ENCODE data around the gene AGTRAP. TPM values are rescaled to one million over a fixed set of nuclear protein-coding genes. Genes with fewer than 3 reads are reported as not detected.

The AGTRAP gene
- total and polyA plus RNA-seq, 2 of the 8 experiments (the other 6 are each of a cell fraction or from before 2014, with no cell fraction given), result 69.7 to 192 TPM

- H2BK5ac ChIP-seq (ENCODE audit: low read depth, low read length), result no peak overlapping the region
- H3K23me2 ChIP-seq (ENCODE audit: low read depth, low read length), result peaks cover 11% of the 10 kb centered on the region
- CTCF ChIA-PET (ENCODE audit: partially characterized antibody), result interaction anchor here (4.2 kb wide), 1 partner anchor 13 kb away, joined by 49 read pairs; no protein-coding TSS in a partner anchor
- no peak overlapping the region for H3K4me2 ChIP-seq (ENCODE audit: insufficient read depth in 1 of 2, low read depth in 2 of 2, low read length in 2 of 2)
- 93% methylated on average over 8 of the region's 8 CpGs; no CpG with 5 or more reads in 1 of the 2 experiments for WGBS, 2 experiments (ENCODE audit: extremely low coverage in 1 of 2, insufficient coverage in 1 of 2, insufficient read length in 1 of 2, insufficient replicate concordance in 2 of 2, low coverage in 1 of 2, low lambda C conversion rate in 2 of 2, missing lambda C conversion rate in 1 of 2)
- no peak overlapping the region for H4K8ac ChIP-seq (ENCODE audit: extremely low read depth, insufficient read depth, low read length)
- no peak overlapping the region for H2AK5ac ChIP-seq (ENCODE audit: low read depth, low read length)
- peaks cover 11 to 15% (median 13%) of the 10 kb centered on the region in 4 experiments for H3K4me1 ChIP-seq (replicated peaks in 1 of 4; ENCODE audit: control insufficient read depth in 3 of 4, insufficient read depth in 4 of 4, low read length in 3 of 4)
- no peaks in the 10 kb centered on the region for H3K9me3 ChIP-seq (ENCODE audit: insufficient read depth in 2 of 2, low read depth in 1 of 2, low read length in 1 of 2)
- H3K27ac ChIP-seq (ENCODE audit: low read depth, low read length), result no peak overlapping the region
- no peaks in the 10 kb centered on the region; the same call in 1 of the 2 replicates for H3K79me1 ChIP-seq (ENCODE audit: low read depth, low read length)
- POLR2A ChIA-PET (ENCODE audit: partially characterized antibody), result interaction anchor here (1.0 to 1.8 kb wide), 2 partner anchors 12 to 13 kb away, joined by 3 to 4 read pairs; no protein-coding TSS in a partner anchor
- H3K36me3 ChIP-seq (ENCODE audit: control insufficient read depth in 2 of 4, insufficient read depth in 4 of 4, low read length in 3 of 4), result peaks cover 8 to 18% (median 14%) of the 10 kb centered on the region in 4 experiments
- H3K4ac ChIP-seq (replicated peaks; ENCODE audit: insufficient read length, low read depth, low read length), result no peak overlapping the region
- peaks cover 6 to 7% of the 10 kb centered on the region in 2 experiments for H4K20me1 ChIP-seq (replicated peaks in 1 of 2; ENCODE audit: control insufficient read depth in 1 of 2, insufficient read depth in 2 of 2, low read length in 2 of 2)
- no peak overlapping the region for H2BK12ac ChIP-seq (ENCODE audit: low read depth, low read length)
- H2BK15ac ChIP-seq (ENCODE audit: low read length), result no peak overlapping the region
- no peak overlapping the region for H3K4me3 ChIP-seq (ENCODE audit: extremely low read depth in 1 of 4, insufficient read depth in 2 of 4, low read depth in 3 of 4, low read length in 4 of 4)
- no peak overlapping the region for H4K91ac ChIP-seq (replicated peaks; ENCODE audit: insufficient read length, low read length)
- peaks cover 0 to 17% of the 10 kb centered on the region in 2 experiments; a peak in 2 of 4 replicates for H3K79me2 ChIP-seq (ENCODE audit: control insufficient read depth in 1 of 2, insufficient read depth in 2 of 2, low read length in 2 of 2)
- H3K56ac ChIP-seq (replicated peaks; ENCODE audit: insufficient read length, low read depth, low read length), result no peak overlapping the region
- no peak overlapping the region for H3K23ac ChIP-seq (ENCODE audit: insufficient read length)
- DNase-seq (ENCODE audit: low read depth in 1 of 2, low spot score in 2 of 2) (no peak), FAIRE-seq (no peak)
- H2BK120ac ChIP-seq (replicated peaks; ENCODE audit: low read depth, low read length), result no peak overlapping the region
- no peak overlapping the region for H4K5ac ChIP-seq (ENCODE audit: insufficient read length, low read depth, low read length)
- no peaks in the 10 kb centered on the region for H3K27me3 ChIP-seq (replicated peaks in 1 of 4; ENCODE audit: control insufficient read depth in 3 of 4, extremely low read depth in 1 of 4, insufficient read depth in 3 of 4, low read length in 3 of 4)
- no peak overlapping the region for H3K14ac ChIP-seq (ENCODE audit: insufficient read length)
- no peak overlapping the region for H3K18ac ChIP-seq (ENCODE audit: extremely low read depth, low read length)
- no peak overlapping the region for H2AFZ ChIP-seq (ENCODE audit: low read length)
- H3K9ac ChIP-seq (replicated peaks in 1 of 4; ENCODE audit: extremely low read depth in 1 of 4, low read depth in 3 of 4, low read length in 3 of 4), result no peak overlapping the region
- H2BK20ac ChIP-seq (ENCODE audit: low read length), result no peak overlapping the region
- TF ChIP-seq SAP30 (IDR thresholded peaks at IDR 0.05; ENCODE audit: insufficient read depth, insufficient replicate concordance, low read length), result no peak
- no peak for TF ChIP-seq GABPA (IDR thresholded peaks at IDR 0.05; ENCODE audit: borderline replicate concordance, insufficient read depth, low read length)
- no peak for TF ChIP-seq FOSL1 (IDR thresholded peaks at IDR 0.05; ENCODE audit: insufficient read depth, low read depth, low read length)
Observed at GRCh38 chr1:11800391-11800755, 64.4 kb downstream of the AGTRAP start.

Data from H1 (cell line).